ENCODE results near the gene DBR1.

DNA sequence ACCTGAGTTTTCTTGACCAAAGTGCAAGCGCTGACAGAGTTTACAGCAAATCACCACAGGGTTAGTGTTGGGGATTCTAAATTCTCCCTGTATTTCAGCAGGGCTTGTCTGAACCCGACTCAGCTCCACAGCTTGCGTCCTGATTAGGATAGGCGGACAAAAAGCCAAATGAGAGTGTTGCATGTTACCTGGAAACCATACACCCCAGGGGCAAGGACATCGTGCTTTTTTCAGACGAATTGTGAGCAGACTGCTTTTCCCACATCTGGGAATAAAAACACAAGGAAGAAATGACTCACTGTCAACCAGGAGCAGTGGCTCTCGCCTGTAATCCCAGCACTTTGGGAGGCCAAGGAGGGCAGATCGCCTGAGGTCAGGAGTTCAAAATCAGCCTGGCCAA lies 62.4 kb downstream of the DBR1 start:
- TF ChIP-seq POLR2A (IDR thresholded peaks at IDR 0.05; ENCODE audit: low read depth, low read length), result no peak
- TF ChIP-seq, protein P1, sequence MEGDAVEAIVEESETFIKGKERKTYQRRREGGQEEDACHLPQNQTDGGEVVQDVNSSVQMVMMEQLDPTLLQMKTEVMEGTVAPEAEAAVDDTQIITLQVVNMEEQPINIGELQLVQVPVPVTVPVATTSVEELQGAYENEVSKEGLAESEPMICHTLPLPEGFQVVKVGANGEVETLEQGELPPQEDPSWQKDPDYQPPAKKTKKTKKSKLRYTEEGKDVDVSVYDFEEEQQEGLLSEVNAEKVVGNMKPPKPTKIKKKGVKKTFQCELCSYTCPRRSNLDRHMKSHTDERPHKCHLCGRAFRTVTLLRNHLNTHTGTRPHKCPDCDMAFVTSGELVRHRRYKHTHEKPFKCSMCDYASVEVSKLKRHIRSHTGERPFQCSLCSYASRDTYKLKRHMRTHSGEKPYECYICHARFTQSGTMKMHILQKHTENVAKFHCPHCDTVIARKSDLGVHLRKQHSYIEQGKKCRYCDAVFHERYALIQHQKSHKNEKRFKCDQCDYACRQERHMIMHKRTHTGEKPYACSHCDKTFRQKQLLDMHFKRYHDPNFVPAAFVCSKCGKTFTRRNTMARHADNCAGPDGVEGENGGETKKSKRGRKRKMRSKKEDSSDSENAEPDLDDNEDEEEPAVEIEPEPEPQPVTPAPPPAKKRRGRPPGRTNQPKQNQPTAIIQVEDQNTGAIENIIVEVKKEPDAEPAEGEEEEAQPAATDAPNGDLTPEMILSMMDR (conservative IDR thresholded peaks at IDR 0.05; ENCODE audit: low read depth, low read length), result no peak
